ENCODE measurements around the gene SPDYE3. TPM values are rescaled to one million over a fixed set of nuclear protein-coding genes. Genes with fewer than 3 reads are reported as not detected.
A peak's percentile ranks its signal among the peaks of the same experiment; 100 is the strongest.

The SPDYE3 gene
- total and polyA plus RNA-seq, 2 of the 13 experiments (the other 11 are each of a cell fraction or from before 2014, with no cell fraction given), result not detected

DNA sequence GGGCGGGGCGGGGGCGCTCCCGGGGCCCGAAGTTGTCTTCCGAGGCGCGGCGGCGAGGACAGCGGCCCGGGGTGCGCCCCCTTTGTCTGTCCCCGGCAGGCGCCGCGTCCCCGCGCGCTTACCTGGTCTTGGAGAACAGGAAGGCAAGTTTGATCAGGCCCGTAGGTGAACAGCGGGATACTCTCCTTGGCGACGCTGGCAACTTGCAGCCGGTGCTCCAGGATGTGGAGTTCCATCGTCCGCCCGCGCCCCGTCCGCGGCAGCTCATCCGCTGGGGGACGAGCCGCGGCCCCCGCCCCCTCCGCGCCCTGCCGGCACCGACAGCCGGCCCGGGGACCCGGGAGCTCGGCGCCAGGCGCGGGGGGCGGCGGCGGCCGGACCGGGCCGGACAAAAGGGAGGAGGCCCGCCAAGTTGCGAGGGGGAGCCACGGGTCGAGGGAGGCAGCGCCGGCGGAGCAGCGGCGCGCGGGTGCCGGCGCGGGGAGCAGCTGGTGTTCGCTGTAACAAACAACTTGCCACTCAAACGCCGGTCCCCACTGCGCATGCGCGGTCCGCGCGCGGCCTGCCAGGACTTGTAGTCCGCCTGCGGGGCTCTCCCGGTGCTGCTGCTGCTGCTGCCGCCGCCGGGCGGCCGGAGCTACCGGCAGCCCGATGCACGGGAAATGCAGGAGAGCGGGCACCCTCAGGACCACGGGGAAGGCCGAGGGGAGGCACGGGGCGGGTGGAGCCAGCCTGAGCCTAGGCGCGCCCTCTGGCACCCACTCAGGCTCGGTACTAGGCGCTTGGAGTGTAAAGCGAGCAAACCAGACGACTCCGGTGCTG is 35.6 kb upstream of the SPDYE3 start (continued):
- TF ChIP-seq, protein P1, sequence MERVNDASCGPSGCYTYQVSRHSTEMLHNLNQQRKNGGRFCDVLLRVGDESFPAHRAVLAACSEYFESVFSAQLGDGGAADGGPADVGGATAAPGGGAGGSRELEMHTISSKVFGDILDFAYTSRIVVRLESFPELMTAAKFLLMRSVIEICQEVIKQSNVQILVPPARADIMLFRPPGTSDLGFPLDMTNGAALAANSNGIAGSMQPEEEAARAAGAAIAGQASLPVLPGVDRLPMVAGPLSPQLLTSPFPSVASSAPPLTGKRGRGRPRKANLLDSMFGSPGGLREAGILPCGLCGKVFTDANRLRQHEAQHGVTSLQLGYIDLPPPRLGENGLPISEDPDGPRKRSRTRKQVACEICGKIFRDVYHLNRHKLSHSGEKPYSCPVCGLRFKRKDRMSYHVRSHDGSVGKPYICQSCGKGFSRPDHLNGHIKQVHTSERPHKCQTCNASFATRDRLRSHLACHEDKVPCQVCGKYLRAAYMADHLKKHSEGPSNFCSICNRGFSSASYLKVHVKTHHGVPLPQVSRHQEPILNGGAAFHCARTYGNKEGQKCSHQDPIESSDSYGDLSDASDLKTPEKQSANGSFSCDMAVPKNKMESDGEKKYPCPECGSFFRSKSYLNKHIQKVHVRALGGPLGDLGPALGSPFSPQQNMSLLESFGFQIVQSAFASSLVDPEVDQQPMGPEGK (CRISPR knock-in tag; IDR thresholded peaks at IDR 0.05), result peak; percentile 40; the same call in 1 of the 2 replicates
- TF ChIP-seq ZNF605 (CRISPR knock-in tag; IDR thresholded peaks at IDR 0.05) (peak; percentile 68), ZNF589 (CRISPR knock-in tag; conservative IDR thresholded peaks at IDR 0.05) (0 out of 2 replicates have a peak, but pooled peaks have one; percentile 36), POLR2G (IDR thresholded peaks at IDR 0.05; ENCODE audit: low read depth, low read length) (peak; percentile 59), ZFY (CRISPR knock-in tag; IDR thresholded peaks at IDR 0.05) (peak; percentile 72), SNAI1 (CRISPR knock-in tag; IDR thresholded peaks at IDR 0.05; ENCODE audit: borderline replicate concordance) (no peak), ZBTB42 (CRISPR knock-in tag; IDR thresholded peaks at IDR 0.05) (no peak), POGZ (CRISPR knock-in tag; IDR thresholded peaks at IDR 0.05) (0 out of 2 replicates have a peak, but pooled peaks have one; percentile 55), ZNF761 (CRISPR knock-in tag; conservative IDR thresholded peaks at IDR 0.05) (0 out of 2 replicates have a peak, but pooled peaks have one; percentile 37), SALL1 (CRISPR knock-in tag; IDR thresholded peaks at IDR 0.05) (peak; percentile 30; the same call in 1 of the 2 replicates)
- TF ChIP-seq, protein P2, sequence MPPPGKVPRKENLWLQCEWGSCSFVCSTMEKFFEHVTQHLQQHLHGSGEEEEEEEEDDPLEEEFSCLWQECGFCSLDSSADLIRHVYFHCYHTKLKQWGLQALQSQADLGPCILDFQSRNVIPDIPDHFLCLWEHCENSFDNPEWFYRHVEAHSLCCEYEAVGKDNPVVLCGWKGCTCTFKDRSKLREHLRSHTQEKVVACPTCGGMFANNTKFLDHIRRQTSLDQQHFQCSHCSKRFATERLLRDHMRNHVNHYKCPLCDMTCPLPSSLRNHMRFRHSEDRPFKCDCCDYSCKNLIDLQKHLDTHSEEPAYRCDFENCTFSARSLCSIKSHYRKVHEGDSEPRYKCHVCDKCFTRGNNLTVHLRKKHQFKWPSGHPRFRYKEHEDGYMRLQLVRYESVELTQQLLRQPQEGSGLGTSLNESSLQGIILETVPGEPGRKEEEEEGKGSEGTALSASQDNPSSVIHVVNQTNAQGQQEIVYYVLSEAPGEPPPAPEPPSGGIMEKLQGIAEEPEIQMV (CRISPR knock-in tag; IDR thresholded peaks at IDR 0.05; ENCODE audit: low read depth), result no peak
- TF ChIP-seq, protein P3, sequence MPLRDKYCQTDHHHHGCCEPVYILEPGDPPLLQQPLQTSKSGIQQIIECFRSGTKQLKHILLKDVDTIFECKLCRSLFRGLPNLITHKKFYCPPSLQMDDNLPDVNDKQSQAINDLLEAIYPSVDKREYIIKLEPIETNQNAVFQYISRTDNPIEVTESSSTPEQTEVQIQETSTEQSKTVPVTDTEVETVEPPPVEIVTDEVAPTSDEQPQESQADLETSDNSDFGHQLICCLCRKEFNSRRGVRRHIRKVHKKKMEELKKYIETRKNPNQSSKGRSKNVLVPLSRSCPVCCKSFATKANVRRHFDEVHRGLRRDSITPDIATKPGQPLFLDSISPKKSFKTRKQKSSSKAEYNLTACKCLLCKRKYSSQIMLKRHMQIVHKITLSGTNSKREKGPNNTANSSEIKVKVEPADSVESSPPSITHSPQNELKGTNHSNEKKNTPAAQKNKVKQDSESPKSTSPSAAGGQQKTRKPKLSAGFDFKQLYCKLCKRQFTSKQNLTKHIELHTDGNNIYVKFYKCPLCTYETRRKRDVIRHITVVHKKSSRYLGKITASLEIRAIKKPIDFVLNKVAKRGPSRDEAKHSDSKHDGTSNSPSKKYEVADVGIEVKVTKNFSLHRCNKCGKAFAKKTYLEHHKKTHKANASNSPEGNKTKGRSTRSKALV (CRISPR knock-in tag; IDR thresholded peaks at IDR 0.05), result no peak
- TF ChIP-seq, protein P4, sequence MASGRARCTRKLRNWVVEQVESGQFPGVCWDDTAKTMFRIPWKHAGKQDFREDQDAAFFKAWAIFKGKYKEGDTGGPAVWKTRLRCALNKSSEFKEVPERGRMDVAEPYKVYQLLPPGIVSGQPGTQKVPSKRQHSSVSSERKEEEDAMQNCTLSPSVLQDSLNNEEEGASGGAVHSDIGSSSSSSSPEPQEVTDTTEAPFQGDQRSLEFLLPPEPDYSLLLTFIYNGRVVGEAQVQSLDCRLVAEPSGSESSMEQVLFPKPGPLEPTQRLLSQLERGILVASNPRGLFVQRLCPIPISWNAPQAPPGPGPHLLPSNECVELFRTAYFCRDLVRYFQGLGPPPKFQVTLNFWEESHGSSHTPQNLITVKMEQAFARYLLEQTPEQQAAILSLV (CRISPR knock-in tag; IDR thresholded peaks at IDR 0.05; ENCODE audit: borderline replicate concordance), result peak; percentile 42; the same call in 1 of the 2 replicates

Measured in HepG2 (cell line).